ENCODE measurements around the gene PTPRN2. TPM values are rescaled to one million over a fixed set of nuclear protein-coding genes. Genes with fewer than 3 reads are reported as not detected.

PTPRN2 gene
- total and polyA plus RNA-seq, 2 of the 13 experiments (the other 11 are each of a cell fraction or from before 2014, with no cell fraction given): 2.5 to 24.2 TPM

DNA sequence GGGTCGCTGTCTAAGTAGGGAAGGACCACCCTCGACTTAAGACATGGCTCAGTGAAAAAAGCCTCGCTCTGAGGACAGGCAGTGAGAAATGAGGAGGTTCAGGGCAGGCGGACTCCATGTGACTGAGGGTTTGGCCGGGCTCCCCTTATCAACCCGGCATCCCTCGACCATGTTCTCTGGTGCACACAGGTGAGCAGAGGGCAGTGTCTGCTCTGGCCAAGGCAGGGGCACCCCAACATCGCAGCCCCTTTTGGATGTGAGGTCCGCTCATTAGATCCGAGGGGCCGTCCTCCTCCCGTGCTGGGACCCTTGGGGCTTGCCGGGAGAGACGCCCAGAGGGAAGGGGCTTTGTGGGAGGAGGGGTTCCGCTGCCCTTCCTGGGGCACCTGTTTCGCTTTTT lies 775.7 kb downstream of the PTPRN2 start:
- no TSS peak for BruUV-seq (replicated peaks)
- POLR2A ChIA-PET: no interaction called here
- no peak for TF ChIP-seq CCAR2 (optimal IDR thresholded peaks at IDR 0.05; ENCODE audit: low read depth, low read length)
- no peak for TF ChIP-seq XBP1 (CRISPR knock-in tag; IDR thresholded peaks at IDR 0.05)
- no peak for TF ChIP-seq SRF (IDR thresholded peaks at IDR 0.05; ENCODE audit: low read depth, low read length)
- no peak for TF ChIP-seq ZNF709 (CRISPR knock-in tag; IDR thresholded peaks at IDR 0.05)
- TF ChIP-seq, protein P1, sequence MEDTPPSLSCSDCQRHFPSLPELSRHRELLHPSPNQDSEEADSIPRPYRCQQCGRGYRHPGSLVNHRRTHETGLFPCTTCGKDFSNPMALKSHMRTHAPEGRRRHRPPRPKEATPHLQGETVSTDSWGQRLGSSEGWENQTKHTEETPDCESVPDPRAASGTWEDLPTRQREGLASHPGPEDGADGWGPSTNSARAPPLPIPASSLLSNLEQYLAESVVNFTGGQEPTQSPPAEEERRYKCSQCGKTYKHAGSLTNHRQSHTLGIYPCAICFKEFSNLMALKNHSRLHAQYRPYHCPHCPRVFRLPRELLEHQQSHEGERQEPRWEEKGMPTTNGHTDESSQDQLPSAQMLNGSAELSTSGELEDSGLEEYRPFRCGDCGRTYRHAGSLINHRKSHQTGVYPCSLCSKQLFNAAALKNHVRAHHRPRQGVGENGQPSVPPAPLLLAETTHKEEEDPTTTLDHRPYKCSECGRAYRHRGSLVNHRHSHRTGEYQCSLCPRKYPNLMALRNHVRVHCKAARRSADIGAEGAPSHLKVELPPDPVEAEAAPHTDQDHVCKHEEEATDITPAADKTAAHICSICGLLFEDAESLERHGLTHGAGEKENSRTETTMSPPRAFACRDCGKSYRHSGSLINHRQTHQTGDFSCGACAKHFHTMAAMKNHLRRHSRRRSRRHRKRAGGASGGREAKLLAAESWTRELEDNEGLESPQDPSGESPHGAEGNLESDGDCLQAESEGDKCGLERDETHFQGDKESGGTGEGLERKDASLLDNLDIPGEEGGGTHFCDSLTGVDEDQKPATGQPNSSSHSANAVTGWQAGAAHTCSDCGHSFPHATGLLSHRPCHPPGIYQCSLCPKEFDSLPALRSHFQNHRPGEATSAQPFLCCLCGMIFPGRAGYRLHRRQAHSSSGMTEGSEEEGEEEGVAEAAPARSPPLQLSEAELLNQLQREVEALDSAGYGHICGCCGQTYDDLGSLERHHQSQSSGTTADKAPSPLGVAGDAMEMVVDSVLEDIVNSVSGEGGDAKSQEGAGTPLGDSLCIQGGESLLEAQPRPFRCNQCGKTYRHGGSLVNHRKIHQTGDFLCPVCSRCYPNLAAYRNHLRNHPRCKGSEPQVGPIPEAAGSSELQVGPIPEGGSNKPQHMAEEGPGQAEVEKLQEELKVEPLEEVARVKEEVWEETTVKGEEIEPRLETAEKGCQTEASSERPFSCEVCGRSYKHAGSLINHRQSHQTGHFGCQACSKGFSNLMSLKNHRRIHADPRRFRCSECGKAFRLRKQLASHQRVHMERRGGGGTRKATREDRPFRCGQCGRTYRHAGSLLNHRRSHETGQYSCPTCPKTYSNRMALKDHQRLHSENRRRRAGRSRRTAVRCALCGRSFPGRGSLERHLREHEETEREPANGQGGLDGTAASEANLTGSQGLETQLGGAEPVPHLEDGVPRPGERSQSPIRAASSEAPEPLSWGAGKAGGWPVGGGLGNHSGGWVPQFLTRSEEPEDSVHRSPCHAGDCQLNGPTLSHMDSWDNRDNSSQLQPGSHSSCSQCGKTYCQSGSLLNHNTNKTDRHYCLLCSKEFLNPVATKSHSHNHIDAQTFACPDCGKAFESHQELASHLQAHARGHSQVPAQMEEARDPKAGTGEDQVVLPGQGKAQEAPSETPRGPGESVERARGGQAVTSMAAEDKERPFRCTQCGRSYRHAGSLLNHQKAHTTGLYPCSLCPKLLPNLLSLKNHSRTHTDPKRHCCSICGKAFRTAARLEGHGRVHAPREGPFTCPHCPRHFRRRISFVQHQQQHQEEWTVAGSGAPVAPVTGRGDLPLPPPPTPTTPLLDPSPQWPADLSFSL (CRISPR knock-in tag; IDR thresholded peaks at IDR 0.05): no peak
- no peak for TF ChIP-seq ZNF24 (IDR thresholded peaks at IDR 0.05)
- no peak for TF ChIP-seq ZBTB1 (CRISPR knock-in tag; IDR thresholded peaks at IDR 0.05; ENCODE audit: borderline replicate concordance)
- no peak for TF ChIP-seq SMYD3 (CRISPR knock-in tag; IDR thresholded peaks at IDR 0.05)
- no peak for TF ChIP-seq RBFOX2 (IDR thresholded peaks at IDR 0.05; ENCODE audit: low read depth, low read length)
- TF ChIP-seq MEF2D (CRISPR knock-in tag; IDR thresholded peaks at IDR 0.05): no peak
- no peak for TF ChIP-seq ZNF253 (CRISPR knock-in tag; IDR thresholded peaks at IDR 0.05; ENCODE audit: borderline replicate concordance)
- no peak for TF ChIP-seq THYN1 (CRISPR knock-in tag; IDR thresholded peaks at IDR 0.05; ENCODE audit: borderline replicate concordance, low read depth)
- no peak for TF ChIP-seq ZNF136 (CRISPR knock-in tag; IDR thresholded peaks at IDR 0.05; ENCODE audit: low read depth)
- TF ChIP-seq, protein P2, sequence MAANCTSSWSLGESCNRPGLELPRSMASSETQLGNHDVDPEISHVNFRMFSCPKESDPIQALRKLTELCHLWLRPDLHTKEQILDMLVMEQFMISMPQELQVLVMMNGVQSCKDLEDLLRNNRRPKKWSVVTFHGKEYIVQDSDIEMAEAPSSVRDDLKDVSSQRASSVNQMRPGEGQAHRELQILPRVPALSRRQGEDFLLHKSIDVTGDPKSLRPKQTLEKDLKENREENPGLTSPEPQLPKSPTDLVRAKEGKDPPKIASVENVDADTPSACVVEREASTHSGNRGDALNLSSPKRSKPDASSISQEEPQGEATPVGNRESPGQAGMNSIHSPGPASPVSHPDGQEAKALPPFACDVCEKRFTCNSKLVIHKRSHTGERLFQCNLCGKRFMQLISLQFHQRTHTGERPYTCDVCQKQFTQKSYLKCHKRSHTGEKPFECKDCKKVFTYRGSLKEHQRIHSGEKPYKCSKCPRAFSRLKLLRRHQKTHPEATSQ (CRISPR knock-in tag; IDR thresholded peaks at IDR 0.05; ENCODE audit: borderline replicate concordance): no peak
- TF ChIP-seq TBX2 (CRISPR knock-in tag; IDR thresholded peaks at IDR 0.05; ENCODE audit: borderline replicate concordance): no peak
- no peak for TF ChIP-seq KMT2B (CRISPR knock-in tag; IDR thresholded peaks at IDR 0.05)
- no peak for TF ChIP-seq ZNF720 (CRISPR knock-in tag; IDR thresholded peaks at IDR 0.05)

More for the DNA sequence above, 775.7 kb downstream of the PTPRN2 start:
- Histone ChIP-seq H3K27me3 (ENCODE audit: control insufficient read depth in 1 of 2, insufficient read depth in 2 of 2, low read length in 2 of 2) (peaks cover 0 to 1% of the 10 kb centered on the region in 2 experiments; a peak in 1 of 5 replicates), H3K4me3 (replicated peaks in 1 of 3; ENCODE audit: insufficient read depth in 1 of 3, low read depth in 2 of 3, low read length in 3 of 3) (no peak overlapping the region), H3K4me1 (ENCODE audit: insufficient read depth, low read length) (no peaks in the 10 kb centered on the region), H4K20me1 (ENCODE audit: insufficient read depth, low read length) (peaks cover 7% of the 10 kb centered on the region; the same call in 1 of the 2 replicates), H3K79me2 (ENCODE audit: insufficient read depth, low read length) (no peaks in the 10 kb centered on the region), H3K36me3 (replicated peaks in 1 of 2; ENCODE audit: control insufficient read depth in 1 of 2, insufficient read depth in 2 of 2, low read length in 2 of 2) (no peaks in the 10 kb centered on the region), H3K9ac (ENCODE audit: insufficient read depth, low read depth, low read length) (no peak overlapping the region), H3K9me3 (ENCODE audit: low read length) (no peaks in the 10 kb centered on the region), H3K4me2 (ENCODE audit: low read depth, low read length) (no peak overlapping the region), H2AFZ (ENCODE audit: low read length) (no peak overlapping the region), H3K27ac (ENCODE audit: extremely low read length, insufficient read depth, low read length) (no peak overlapping the region)
- FAIRE-seq (no peak), DNase-seq (ENCODE audit: low spot score) (no peak), ATAC-seq (no peak)
- in situ Hi-C loops (cut with HindIII; ENCODE audit: extremely low pct_ligation_motif_present, low pct_unique_long_range_greater_than_20kb) (no loop called here), intact Hi-C loops (cut with micrococcal nuclease; ENCODE audit: unreplicated experiment) (no loop called here)
- CTCF ChIA-PET (ENCODE audit: low intra/inter-chr PET ratio, low total read pairs): no interaction called here
- WGBS (ENCODE audit: low lambda C conversion rate): 58% methylated on average over 12 of the region's 16 CpGs
